GM19455 (cell line): ENCODE measurements around the gene PRM2.

Source experiments
- ATAC-seq: cut with Tn5 transposase; IDR thresholded peaks from one replicate; pipeline ENCODE4 v1.9.1; 2021; ENCODE audit not compliant: unreplicated experiment

Gene PRM2

GRCh38 chr16:11250786-11251524 lies 25.3 kb downstream of the PRM2 start:
- ATAC-seq = no peak

GRCh38 chr16:11250091-11250785 lies 26.0 kb downstream of the PRM2 start:
- no peak for ATAC-seq

- no peak for ATAC-seq
Observed at GRCh38 chr16:11249233-11250061, 26.8 kb downstream of the PRM2 start.

GRCh38 chr16:11248133-11248532 lies 28.1 kb downstream of the PRM2 start:
- ATAC-seq = no peak

GRCh38 chr16:11245988-11246387 lies 30.3 kb downstream of the PRM2 start:
- ATAC-seq = no peak

GRCh38 chr16:11245222-11245737 lies 31.0 kb downstream of the PRM2 start:
- no peak for ATAC-seq

GRCh38 chr16:11242658-11243057 lies 33.6 kb downstream of the PRM2 start:
- no peak for ATAC-seq

GRCh38 chr16:11241480-11242204 lies 34.6 kb downstream of the PRM2 start:
- ATAC-seq = no peak

GRCh38 chr16:11240636-11241473 lies 35.4 kb downstream of the PRM2 start:
- no peak for ATAC-seq

GRCh38 chr16:11239644-11240632 lies 36.3 kb downstream of the PRM2 start:
- ATAC-seq = no peak

GRCh38 chr16:11238272-11239202 lies 37.7 kb downstream of the PRM2 start:
- no peak for ATAC-seq

DNA sequence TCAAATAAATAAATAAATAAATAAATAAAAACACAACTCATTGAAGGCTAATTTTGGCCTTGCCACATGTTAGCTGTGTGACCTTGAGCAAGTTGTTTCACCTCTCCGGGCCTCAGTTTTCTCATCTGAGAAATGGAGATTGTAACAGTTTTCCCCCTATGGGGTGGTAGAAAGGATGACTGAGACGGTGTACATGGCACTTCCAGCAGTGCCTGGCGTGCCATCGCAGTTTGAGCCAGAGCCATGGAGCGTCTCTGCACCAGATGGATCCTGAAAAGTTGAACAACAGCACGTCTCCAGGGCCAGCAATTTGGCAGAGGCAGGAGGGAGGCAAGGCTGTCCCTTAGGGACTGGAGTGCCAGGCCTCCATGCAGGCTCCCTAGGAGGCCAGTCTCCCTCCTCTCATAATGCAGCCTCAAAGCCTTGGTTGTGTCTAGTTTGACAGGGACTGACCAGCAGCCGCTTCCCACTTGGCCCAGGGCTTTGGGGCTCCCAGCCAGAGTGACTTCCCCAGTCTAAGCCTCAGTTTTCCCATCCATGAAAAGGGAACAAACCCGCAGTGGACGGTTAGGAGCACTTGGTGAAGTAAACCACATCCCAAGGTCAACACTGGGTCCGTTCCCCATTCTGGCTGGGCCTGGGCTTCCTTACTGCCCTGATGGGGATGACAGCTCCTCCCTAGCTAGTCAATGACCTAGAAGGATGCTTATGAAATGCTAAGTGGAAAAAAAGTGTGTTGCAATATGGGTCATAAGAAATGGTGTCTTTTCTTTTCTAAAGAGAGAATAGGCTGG lies 39.6 kb downstream of the PRM2 start:
- ATAC-seq = no peak

DNA sequence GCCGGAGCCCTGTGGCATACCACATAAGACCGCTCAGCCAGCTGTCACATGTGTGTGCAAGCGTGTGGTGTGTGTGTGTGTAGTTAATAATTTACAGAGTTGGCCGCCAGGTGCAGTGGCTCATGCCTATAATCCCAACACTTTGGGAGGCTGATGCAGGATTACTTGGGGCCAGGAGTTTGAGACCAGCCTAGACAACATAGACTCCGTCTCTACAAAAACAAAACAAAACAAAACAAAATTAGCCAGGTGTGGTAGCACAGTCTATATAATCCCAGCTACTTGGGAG lies 40.6 kb downstream of the PRM2 start:
- no peak for ATAC-seq

- ATAC-seq = no peak
Observed at GRCh38 chr16:11234884-11235702, 41.2 kb downstream of the PRM2 start.

DNA sequence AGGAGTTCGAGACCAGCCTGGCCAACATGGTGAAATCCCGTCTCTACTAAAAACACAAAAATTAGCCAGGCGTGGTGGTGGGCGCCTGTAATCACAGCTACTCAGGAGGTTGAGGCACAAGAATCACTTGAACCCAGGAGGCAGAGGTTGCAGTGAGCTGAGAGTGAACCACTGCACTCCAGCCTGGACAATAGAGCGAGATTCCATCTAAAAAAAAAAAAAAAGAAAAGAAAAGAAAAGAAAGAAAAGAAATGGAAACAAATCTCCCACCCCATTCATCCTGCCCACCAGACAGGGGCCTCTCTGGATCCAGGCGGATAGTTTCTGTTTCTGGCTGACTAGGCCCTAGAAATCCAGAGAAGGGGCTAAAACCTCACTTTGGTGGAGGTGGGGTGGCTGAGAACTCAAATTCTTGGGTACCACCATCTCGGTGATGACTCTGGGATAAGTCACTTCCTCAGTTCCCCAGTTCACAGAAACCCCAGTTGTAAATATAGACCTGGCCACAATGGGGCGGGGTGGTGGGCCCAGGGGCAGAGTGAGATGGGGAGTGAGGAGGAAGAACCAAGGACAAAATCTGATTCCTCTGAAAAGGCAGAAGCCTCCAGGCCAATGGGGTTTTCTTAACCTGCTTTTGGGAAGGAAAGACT lies 42.4 kb downstream of the PRM2 start:
- ATAC-seq = no peak
